HG03175 (cell line): ENCODE results near the gene CREB3L4.
"Not testable (repeated sequence)": the region's sequence is repeated elsewhere in the genome, so short reads cannot be mapped to it uniquely, and the experiment has no call there.

ENCODE experiments used
- ATAC-seq: cut with Tn5 transposase; IDR thresholded peaks from one replicate; pipeline ENCODE4 v1.9.1; 2021; ENCODE audit warnings: mild to moderate bottlenecking, moderate library complexity; ENCODE audit not compliant: unreplicated experiment

The CREB3L4 gene

DNA sequence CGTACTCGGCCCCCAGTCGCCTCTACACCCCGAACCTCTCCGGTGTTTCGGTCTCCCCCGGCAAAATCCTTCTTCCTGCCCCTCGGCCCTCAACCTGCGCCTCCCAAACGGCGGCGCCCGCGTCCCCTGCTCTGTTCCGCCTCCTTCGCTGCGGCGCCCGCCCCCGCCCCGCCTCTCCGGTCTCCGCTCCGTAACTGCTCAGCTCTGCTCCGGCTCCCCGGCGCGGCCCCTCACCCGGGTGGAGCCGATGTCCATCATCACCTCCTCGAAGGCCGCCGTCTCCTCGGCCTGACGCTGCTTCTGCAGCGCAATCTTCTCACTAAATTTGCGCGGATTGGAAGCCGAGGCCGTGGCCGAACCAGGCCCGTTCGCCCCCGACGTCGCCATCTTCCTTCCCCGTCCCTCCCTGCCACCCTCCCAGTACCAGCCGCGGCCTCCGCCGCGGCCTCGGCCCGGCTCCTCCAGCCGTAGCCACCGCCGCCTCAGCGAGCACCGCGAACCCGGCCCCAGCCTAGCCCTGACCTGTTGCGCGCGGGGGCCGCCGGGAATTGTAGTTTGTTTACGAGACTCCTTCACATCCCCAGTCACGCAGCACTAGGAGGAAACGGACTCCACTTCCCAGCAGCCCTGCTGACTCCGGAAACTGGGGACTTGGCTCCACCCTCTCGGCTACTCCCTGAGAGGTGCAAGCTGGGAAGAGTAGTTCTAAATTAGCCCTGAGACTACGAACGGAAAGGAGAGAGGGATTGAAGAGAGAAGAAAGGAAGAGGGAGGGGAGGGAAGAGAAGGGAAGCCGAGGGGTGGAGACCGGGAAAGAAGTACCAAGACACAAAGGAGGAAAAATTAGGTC is 9.4 kb upstream of the CREB3L4 start, which contains the start of gene CRTC2:
Gene CRTC2 (minus strand): TSS at position 502 of the 850 bp plus-strand sequence. CDS start 115 bp downstream, at position 387.
- peak; percentile 80 for ATAC-seq

GRCh38 chr1:153958961-153959260 is 8.8 kb upstream of the CREB3L4 start:
- ATAC-seq, result no peak

DNA sequence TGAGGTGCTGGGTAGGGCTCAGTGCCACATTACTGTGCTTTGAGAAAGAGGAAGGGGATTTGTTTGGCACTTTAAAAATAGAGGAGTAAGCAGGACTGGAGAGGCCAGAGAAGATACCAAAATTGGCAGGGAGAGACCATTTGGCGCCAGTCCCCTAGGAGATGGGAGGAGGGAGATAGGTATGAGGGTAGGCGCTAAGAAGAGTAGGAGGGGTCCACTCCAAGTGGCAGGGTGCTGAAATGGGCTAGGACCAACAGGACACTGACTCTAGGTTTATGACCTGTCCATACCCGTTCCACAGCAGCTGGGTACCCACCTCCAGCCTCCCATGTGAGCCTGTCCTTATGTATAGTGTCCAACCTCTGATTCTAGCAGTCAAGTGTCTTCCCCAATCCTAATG is 8.2 kb upstream of the CREB3L4 start:
- ATAC-seq, result no peak

- no peak for ATAC-seq
These were observed 7.5 kb upstream of the CREB3L4 start for GRCh38 chr1:153960206-153960605.

DNA sequence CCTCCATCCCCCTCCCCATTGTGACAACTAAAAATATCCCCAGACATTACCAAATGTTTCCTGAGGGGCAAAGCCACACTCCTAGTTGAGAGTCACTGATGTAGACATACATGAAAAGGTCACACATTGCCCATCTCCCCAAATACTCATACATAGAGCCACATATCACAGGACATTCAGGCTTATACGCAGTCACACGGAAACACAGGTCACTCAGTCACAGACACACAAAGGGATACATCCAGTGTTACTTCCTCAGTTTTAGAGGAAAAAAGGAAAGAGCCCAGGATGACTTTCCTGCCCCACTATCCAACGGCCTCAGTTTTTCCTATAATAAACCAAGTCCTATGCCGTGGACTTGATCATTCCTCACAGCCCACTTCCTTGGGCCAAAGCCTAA is 6.3 kb upstream of the CREB3L4 start:
- no peak for ATAC-seq

DNA sequence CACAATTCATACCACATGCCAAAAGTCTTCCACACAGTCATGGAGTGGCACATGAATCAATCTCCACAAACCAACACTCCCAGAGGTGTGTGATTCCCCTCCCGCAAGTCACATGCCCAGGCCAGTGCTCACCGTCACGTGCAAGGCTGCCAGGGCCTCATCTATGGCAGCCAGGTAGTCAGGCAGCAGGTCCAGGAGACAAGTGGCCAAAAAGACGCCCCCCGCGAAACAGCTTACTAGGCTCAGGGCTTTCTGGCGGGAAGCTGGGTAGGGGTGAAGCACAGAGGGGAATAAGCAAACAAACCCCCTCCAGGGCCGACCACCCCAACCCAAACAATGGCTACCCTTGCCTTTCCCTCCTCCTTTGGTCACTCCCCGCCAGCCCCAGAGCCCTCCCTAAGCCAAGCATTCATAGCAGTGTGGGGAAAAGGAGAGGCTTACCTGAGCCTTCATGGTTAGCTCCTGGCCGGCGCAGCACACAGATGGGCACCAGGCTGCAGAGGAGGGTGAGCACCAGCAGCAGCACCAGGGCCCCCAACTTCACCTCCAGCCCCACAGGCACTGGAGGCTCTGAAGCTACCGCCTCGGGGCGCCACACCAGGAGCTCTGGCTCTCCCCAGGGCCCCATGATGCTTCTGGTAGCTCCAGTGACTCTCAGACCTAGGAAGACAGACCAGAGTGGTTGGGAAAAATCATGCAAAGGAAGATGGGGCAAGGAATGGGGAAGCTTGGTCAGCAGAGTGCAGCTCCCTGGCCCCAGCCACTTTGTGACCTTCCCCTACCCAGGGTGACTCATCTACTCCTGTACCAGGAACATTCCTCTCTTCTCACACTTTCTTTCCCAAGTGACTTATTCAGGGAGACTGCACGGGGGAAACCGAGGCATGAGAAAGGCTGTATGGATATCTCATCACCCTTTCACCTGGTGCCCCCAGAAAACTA is 5.3 kb upstream of the CREB3L4 start:
- no peak for ATAC-seq

DNA sequence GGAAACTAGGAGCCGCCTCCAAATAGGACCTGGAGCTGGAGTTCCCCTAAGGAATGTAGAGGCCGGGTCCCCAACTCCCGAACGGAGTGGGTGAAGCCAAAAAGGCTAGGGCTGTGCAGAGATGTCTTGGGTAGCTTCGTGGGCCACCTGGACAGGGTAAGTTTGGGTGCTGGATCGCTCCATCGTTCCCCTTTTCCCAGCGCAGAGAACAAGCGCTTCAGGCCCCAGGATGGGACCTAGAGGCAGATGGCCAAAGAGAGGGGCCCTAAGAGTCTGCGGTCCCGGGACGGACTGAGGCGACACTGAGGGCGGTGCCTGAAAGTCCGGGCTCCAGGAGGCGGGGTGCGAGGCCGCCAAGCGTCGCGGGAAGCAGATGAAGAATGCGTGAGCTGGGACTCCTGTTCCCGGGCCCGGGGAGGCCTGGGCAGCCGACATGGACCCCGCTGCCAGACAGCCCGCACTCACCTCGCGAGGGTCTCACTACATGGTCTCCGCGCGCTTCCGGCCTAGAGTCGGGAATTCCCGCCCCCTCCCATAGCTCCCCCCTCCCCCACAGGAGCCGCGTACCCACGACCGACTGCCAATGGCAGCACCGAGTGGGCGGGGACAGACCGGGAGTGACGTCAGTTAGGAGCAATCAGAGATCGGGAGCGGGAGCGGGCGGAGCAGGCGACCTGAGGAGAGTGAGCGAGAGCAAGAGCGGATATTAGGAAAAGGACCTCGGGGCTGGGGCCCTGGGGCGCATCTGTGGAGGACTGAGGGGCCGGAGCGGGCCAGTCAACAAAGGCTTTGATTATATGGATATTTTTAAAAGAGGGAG is 4.5 kb upstream of the CREB3L4 start, which contains the start of gene SLC39A1:
Gene SLC39A1 (minus strand): TSS at position 508 of the 820 bp plus-strand sequence. CDS start 822 bp downstream, outside the sequence.
- peak; percentile 53 for ATAC-seq

- no peak for ATAC-seq
These were observed 3.8 kb upstream of the CREB3L4 start for GRCh38 chr1:153963850-153964331.

DNA sequence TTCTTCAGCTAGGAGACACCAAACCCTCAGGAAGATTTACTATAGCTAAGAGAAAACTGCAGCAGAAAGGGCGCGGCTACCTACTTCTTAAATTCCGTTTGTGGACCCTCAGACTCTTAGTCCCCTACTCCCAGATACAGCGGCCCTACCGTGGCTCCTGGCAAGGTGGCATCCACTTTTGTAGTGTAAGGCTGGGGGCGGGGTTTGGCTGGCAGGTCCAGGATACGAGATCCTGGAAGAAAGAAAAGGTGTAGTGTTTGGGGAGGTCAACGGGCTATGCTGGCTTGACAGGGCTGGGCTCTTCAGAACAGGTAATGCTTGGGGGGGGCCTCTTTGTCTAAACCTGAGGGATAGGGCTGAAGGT is 280 bp downstream of the CREB3L4 start:
- ATAC-seq, result no peak

DNA sequence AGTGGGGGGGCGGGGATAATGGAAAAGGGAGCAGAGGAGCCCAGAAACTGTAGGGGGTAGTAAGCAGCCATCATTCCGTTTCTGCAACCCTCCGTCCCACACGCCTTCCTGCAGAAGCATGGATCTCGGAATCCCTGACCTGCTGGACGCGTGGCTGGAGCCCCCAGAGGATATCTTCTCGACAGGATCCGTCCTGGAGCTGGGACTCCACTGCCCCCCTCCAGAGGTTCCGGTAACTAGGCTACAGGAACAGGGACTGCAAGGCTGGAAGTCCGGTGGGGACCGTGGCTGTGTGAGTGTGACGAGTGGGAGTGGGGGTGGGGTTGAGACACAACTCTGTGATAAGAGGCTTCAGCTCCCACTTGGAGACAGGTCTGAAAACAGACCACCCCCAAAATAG is 706 bp downstream of the CREB3L4 start:
- ATAC-seq, result no peak

GRCh38 chr1:153968972-153969371 is 1.3 kb downstream of the CREB3L4 start:
- no peak for ATAC-seq

DNA sequence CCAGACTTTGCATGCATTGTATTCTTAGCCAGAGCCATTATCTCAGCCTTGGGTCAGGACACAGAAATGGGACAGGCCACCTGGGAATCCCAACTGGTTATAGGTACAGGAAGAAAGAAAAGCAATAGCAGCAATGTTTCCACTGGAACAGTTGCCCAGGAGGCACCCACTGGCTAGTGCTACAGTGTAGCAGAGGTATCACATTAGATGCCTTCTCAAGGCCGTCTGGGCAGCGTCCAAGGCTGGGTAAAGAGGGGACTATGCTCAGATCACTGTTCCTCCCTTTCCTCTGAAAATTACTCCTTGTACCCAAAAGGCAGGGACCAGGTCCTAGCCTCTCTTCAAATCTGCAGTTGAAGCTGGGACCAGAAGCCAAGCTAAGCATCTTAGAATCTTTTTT is 2.6 kb downstream of the CREB3L4 start:
- ATAC-seq, result no peak

GRCh38 chr1:153973071-153973470 is 5.4 kb downstream of the CREB3L4 start:
- ATAC-seq, result no peak

DNA sequence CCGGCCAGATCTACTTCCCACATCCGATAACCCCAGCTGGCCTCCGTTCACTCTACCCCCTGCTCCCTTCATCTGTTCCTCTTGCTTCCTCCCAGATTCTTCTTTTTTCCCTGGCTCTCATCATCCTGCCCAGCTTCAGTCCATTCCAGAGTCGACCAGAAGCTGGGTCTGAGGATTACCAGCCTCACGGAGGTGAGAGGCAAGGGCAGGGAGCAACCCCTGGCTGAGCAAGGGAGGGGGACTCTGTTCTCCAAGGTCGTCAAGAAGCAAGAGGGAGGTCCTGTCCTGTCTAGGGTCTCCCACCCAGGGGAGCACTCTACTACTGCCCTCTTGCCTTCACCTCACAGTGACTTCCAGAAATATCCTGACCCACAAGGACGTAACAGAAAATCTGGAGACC is 5.8 kb downstream of the CREB3L4 start:
- no peak for ATAC-seq

DNA sequence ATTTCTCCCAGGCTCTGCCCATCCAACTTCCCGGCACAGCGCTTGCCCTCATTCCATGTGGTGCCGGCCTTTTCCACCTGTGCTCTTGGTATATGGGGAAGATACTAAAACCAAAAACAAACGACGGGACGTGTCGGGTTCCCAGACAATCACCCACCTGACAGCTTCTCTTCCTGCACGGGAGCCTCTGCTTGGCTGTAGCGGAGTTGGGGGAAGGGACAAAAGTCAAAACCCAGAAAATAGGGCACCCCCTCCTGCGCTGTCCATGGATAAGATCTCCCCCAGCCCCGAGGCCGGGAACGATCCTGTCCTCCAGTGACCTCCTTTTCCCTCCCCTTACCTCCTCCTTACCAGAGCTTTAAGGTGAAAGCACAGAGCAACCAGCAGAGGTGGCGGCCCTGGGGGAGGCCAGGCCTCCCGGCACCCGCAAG is 9.1 kb downstream of the CREB3L4 start:
- no peak for ATAC-seq

DNA sequence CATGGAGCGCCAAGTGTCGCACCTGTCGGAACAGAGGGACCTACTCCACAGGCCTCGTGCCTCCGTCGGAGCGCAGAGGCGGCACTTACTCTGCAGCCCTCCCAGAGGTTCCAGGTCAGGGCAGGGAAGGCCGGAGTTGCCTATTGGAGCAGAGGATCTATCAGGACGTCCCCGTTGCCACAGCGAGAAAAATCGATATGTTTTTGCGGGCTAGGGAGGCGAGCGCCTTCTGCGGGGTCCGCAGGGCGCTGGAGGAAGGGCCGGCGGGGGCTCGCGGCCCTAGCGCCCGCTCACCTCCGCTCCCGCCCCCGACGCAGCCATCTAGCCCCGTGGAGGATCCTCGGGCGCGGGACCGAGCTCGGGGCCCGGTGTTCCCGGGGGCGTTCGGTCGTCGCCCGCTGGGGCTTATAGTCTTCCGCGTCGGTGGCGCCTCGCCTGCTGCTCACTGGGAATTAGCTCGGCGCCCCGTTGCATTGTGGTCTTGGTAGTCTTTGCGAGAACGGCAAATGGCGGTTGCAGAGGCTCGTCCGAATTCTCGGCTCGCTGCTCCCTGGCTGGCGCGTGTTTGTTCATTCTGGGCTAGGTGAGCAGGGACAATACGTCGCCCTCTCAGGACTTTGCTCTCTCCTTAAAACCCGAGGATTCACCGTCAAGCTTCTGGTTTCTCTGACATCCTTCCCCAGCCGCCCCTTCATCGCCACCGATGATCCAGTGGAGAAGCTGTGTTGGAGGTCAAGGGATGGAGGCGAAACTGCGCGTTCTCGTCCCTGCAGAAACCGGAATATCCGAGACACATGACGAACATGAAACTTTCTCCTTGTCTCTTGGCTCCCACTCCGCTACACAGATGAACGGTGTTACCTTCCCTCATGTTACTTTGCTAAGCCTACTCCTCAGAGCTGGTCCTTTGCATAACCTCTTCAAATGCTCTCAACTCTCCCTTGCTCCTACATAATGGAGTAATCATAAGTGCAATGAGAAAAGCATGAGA is 9.8 kb downstream of the CREB3L4 start, which contains the start of gene JTB:
Gene JTB (minus strand): TSS at position 425 of the 991 bp plus-strand sequence. CDS start 422 bp downstream, at position 3.
- ATAC-seq, result peak; percentile 87

DNA sequence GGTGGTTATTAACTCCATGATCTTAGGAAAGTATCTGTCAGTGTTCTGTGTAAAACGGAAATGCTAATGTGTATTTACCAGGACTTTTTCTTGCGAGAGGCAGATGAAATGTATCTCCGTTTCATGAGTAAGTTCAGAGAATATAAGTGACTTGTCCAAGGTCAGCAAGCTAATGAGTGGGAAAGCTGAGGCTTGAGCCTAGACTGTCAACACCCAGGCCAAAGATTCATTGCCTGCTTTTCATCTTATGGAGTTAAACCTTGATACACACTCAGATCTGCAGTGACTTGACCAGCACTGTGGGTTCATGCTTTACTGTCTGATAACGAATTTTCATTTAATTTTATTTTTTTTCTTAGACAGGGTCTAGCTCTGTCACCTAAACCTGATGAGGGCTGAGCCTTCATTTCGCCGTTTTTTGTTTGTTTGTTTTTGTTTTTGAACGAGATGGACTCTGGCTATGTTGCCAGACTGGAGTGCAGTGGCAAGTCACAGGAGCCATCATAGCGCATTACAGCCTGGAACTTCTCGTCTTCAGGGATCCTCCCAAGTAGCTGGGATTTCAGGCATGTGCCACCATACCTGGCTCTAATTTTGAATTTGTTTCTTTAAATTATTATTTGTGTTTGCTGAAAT is 10.7 kb downstream of the CREB3L4 start:
- ATAC-seq, result no peak

GRCh38 chr1:153979091-153979490 is 11.4 kb downstream of the CREB3L4 start:
- ATAC-seq, result not testable (repeated sequence)

- ATAC-seq, result not testable (repeated sequence)
These were observed 14.0 kb downstream of the CREB3L4 start for GRCh38 chr1:153981735-153982134.
